ENCODE data around the gene MRPL37.

MRPL37 gene

DNA sequence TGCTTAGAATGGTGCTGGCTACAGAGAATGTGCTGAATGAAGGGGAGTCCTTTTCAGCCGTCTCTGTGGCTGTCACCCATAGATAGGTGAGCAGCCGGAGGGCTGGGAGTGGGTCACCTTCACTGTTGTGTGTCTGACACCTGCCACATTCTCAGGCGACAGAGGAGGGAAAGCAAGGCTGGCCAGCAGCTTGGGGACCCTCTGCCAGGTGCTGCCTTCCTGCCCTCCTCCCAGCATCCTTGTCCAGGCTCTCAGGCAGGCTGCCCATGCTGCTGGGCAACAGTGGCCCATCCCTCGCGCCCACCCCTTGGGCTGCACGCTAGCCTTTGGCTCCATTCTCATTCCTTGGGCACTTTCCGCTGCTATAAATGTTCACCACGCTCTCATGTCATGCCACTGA, 22.2 kb upstream of the MRPL37 start:
- Histone ChIP-seq H3K9ac (ENCODE audit: low read length) (no peak overlapping the region), H4K12ac (ENCODE audit: low read depth, low read length) (no peak overlapping the region), H3K4me1 (ENCODE audit: control insufficient read depth in 1 of 2, insufficient read depth in 2 of 2, low read length in 2 of 2) (no peaks in the 10 kb centered on the region), H3K36me3 (ENCODE audit: control insufficient read depth in 1 of 2, insufficient read depth in 2 of 2, low read length in 2 of 2) (no peaks in the 10 kb centered on the region), H3K4me2 (ENCODE audit: low read length) (no peak overlapping the region), H3K9me3 (ENCODE audit: insufficient read depth, low read depth, low read length) (no peaks in the 10 kb centered on the region), H2BK12ac (ENCODE audit: low read length) (no peak overlapping the region), H2BK120ac (ENCODE audit: insufficient read depth, low read length, poor library complexity) (no peak overlapping the region), H2BK5ac (ENCODE audit: low read depth, low read length, poor library complexity) (no peak overlapping the region), H4K8ac (ENCODE audit: low read depth, low read length) (no peak overlapping the region), H3K4ac (ENCODE audit: low read depth, low read length) (no peak overlapping the region), H2AK5ac (ENCODE audit: low read length) (no peak overlapping the region), H3K27me3 (ENCODE audit: insufficient read depth, low read length) (no peaks in the 10 kb centered on the region), H3K79me2 (ENCODE audit: control insufficient read depth, insufficient read depth, low read length, poor library complexity) (no peaks in the 10 kb centered on the region), H3K79me1 (ENCODE audit: low read length) (no peaks in the 10 kb centered on the region), H4K91ac (ENCODE audit: low read depth, low read length) (no peak overlapping the region), H3K23ac (ENCODE audit: low read length) (no peak overlapping the region), H3K18ac (ENCODE audit: low read length) (no peak overlapping the region), H3K27ac (ENCODE audit: low read depth, low read length) (no peak overlapping the region), H2AFZ (ENCODE audit: insufficient read depth, low read length, poor library complexity) (no peak overlapping the region), H3K14ac (ENCODE audit: low read length) (no peak overlapping the region), H3K4me3 (ENCODE audit: low read depth, low read length) (no peak overlapping the region)
- no CpG with 5 or more reads among the region's 8 CpGs for WGBS (ENCODE audit: extremely low coverage, insufficient coverage, insufficient read length)
- no peak for DNase-seq

GRCh38 chr1:54178296-54179070, 21.5 kb upstream of the MRPL37 start:
- Histone ChIP-seq H3K4me3 (ENCODE audit: low read depth, low read length) (no peak overlapping the region), H3K27ac (ENCODE audit: low read depth, low read length) (no peak overlapping the region), H2BK120ac (ENCODE audit: insufficient read depth, low read length, poor library complexity) (no peak overlapping the region), H2AK5ac (ENCODE audit: low read length) (no peak overlapping the region), H3K14ac (ENCODE audit: low read length) (no peak overlapping the region), H3K79me1 (ENCODE audit: low read length) (no peaks in the 10 kb centered on the region), H2AFZ (ENCODE audit: insufficient read depth, low read length, poor library complexity) (no peak overlapping the region), H4K91ac (ENCODE audit: low read depth, low read length) (no peak overlapping the region), H3K4me1 (ENCODE audit: control insufficient read depth in 1 of 2, insufficient read depth in 2 of 2, low read length in 2 of 2) (no peaks in the 10 kb centered on the region), H3K4me2 (ENCODE audit: low read length) (no peak overlapping the region), H3K9me3 (ENCODE audit: insufficient read depth, low read depth, low read length) (no peaks in the 10 kb centered on the region), H3K23ac (ENCODE audit: low read length) (no peak overlapping the region), H4K12ac (ENCODE audit: low read depth, low read length) (no peak overlapping the region), H3K36me3 (ENCODE audit: control insufficient read depth in 1 of 2, insufficient read depth in 2 of 2, low read length in 2 of 2) (no peaks in the 10 kb centered on the region), H3K18ac (ENCODE audit: low read length) (no peak overlapping the region), H2BK5ac (ENCODE audit: low read depth, low read length, poor library complexity) (no peak overlapping the region), H4K8ac (ENCODE audit: low read depth, low read length) (no peak overlapping the region), H3K79me2 (ENCODE audit: control insufficient read depth, insufficient read depth, low read length, poor library complexity) (no peaks in the 10 kb centered on the region), H2BK12ac (ENCODE audit: low read length) (no peak overlapping the region), H3K27me3 (ENCODE audit: insufficient read depth, low read length) (no peaks in the 10 kb centered on the region), H3K4ac (ENCODE audit: low read depth, low read length) (no peak overlapping the region), H3K9ac (ENCODE audit: low read length) (no peak overlapping the region)
- DNase-seq: no peak
- no CpG with 5 or more reads among the region's 9 CpGs for WGBS (ENCODE audit: extremely low coverage, insufficient coverage, insufficient read length)

DNA sequence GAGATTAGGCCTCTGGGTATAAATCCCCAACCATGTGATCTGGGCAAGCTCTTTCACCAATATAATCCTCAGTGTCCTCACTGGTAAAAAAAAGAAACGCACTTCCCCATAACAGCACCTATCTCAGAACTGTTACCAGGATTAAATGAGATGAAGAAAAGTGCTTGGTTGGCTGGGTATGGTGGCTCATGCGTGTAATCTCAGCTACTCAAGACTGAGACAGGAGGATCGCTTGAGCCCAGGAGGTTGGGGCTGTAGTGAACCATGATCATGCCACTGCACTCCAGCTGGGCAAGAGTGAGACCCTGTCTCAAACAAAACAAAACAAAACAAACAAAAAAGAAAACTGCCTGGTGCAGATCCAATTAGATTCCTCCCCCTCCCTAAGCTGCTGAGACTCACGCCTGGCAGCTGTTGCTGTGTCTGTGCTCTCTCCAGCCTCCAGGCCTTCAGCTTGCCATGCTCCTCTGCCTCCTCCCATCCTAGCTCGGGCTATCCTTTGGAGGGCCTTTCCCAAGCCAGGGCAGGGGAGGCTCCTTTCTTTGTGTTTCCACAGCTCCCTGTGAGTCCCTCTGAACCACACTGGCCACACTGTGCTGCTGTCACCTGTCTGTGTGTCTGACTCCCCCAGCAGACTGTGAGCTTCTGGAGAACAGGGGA, 19.1 kb upstream of the MRPL37 start:
- no peaks in the 10 kb centered on the region for H3K36me3 ChIP-seq (ENCODE audit: control insufficient read depth in 1 of 2, insufficient read depth in 2 of 2, low read length in 2 of 2)
- H3K27me3 ChIP-seq (ENCODE audit: insufficient read depth, low read length): no peaks in the 10 kb centered on the region
- H2AK5ac ChIP-seq (ENCODE audit: low read length): no peak overlapping the region
- H3K4me2 ChIP-seq (ENCODE audit: low read length): no peak overlapping the region
- H3K79me1 ChIP-seq (ENCODE audit: low read length): no peaks in the 10 kb centered on the region
- H4K12ac ChIP-seq (ENCODE audit: low read depth, low read length): no peak overlapping the region
- WGBS (ENCODE audit: extremely low coverage, insufficient coverage, insufficient read length): no CpG with 5 or more reads among the region's 5 CpGs
- H3K18ac ChIP-seq (ENCODE audit: low read length): no peak overlapping the region
- no peak overlapping the region for H4K8ac ChIP-seq (ENCODE audit: low read depth, low read length)
- H2BK5ac ChIP-seq (ENCODE audit: low read depth, low read length, poor library complexity): no peak overlapping the region
- no peak overlapping the region for H3K14ac ChIP-seq (ENCODE audit: low read length)
- H3K4me1 ChIP-seq (ENCODE audit: control insufficient read depth in 1 of 2, insufficient read depth in 2 of 2, low read length in 2 of 2): no peaks in the 10 kb centered on the region
- no peak overlapping the region for H2AFZ ChIP-seq (ENCODE audit: insufficient read depth, low read length, poor library complexity)
- H3K27ac ChIP-seq (ENCODE audit: low read depth, low read length): no peak overlapping the region
- no peak for DNase-seq
- H3K9me3 ChIP-seq (ENCODE audit: insufficient read depth, low read depth, low read length): peaks cover 3% of the 10 kb centered on the region
- peak overlapping the region; percentile 34 for H2BK12ac ChIP-seq (ENCODE audit: low read length)
- H3K23ac ChIP-seq (ENCODE audit: low read length): no peak overlapping the region
- H3K9ac ChIP-seq (ENCODE audit: low read length): no peak overlapping the region
- no peaks in the 10 kb centered on the region for H3K79me2 ChIP-seq (ENCODE audit: control insufficient read depth, insufficient read depth, low read length, poor library complexity)
- no peak overlapping the region for H4K91ac ChIP-seq (ENCODE audit: low read depth, low read length)
- no peak overlapping the region for H2BK120ac ChIP-seq (ENCODE audit: insufficient read depth, low read length, poor library complexity)
- H3K4ac ChIP-seq (ENCODE audit: low read depth, low read length): no peak overlapping the region
- no peak overlapping the region for H3K4me3 ChIP-seq (ENCODE audit: low read depth, low read length)

GRCh38 chr1:54186056-54186455, 13.9 kb upstream of the MRPL37 start:
- H2BK12ac ChIP-seq (ENCODE audit: low read length): no peak overlapping the region

More at GRCh38 chr1:54186056-54186455, 13.9 kb upstream of the MRPL37 start:
- H4K91ac ChIP-seq (ENCODE audit: low read depth, low read length): no peak overlapping the region
- no peak overlapping the region for H3K23ac ChIP-seq (ENCODE audit: low read length)
- H3K4me1 ChIP-seq (ENCODE audit: control insufficient read depth in 1 of 2, insufficient read depth in 2 of 2, low read length in 2 of 2): no peaks in the 10 kb centered on the region
- peaks cover 3% of the 10 kb centered on the region for H3K9me3 ChIP-seq (ENCODE audit: insufficient read depth, low read depth, low read length)
- no peak overlapping the region for H3K14ac ChIP-seq (ENCODE audit: low read length)
- H2AFZ ChIP-seq (ENCODE audit: insufficient read depth, low read length, poor library complexity): no peak overlapping the region
- no peaks in the 10 kb centered on the region for H3K79me2 ChIP-seq (ENCODE audit: control insufficient read depth, insufficient read depth, low read length, poor library complexity)
- H3K4me2 ChIP-seq (ENCODE audit: low read length): no peak overlapping the region
- no peak overlapping the region for H4K12ac ChIP-seq (ENCODE audit: low read depth, low read length)
- no peaks in the 10 kb centered on the region for H3K36me3 ChIP-seq (ENCODE audit: control insufficient read depth in 1 of 2, insufficient read depth in 2 of 2, low read length in 2 of 2)
- no peak overlapping the region for H3K9ac ChIP-seq (ENCODE audit: low read length)
- H3K27ac ChIP-seq (ENCODE audit: low read depth, low read length): no peak overlapping the region
- no peak overlapping the region for H2BK5ac ChIP-seq (ENCODE audit: low read depth, low read length, poor library complexity)
- H3K4me3 ChIP-seq (ENCODE audit: low read depth, low read length): no peak overlapping the region
- H3K27me3 ChIP-seq (ENCODE audit: insufficient read depth, low read length): no peaks in the 10 kb centered on the region
- H3K4ac ChIP-seq (ENCODE audit: low read depth, low read length): no peak overlapping the region
- no peak overlapping the region for H4K8ac ChIP-seq (ENCODE audit: low read depth, low read length)
- no peak overlapping the region for H2BK120ac ChIP-seq (ENCODE audit: insufficient read depth, low read length, poor library complexity)
- H2AK5ac ChIP-seq (ENCODE audit: low read length): no peak overlapping the region
- H3K18ac ChIP-seq (ENCODE audit: low read length): no peak overlapping the region
- no peaks in the 10 kb centered on the region for H3K79me1 ChIP-seq (ENCODE audit: low read length)
- DNase-seq: no peak
- no CpG with 5 or more reads among the region's 3 CpGs for WGBS (ENCODE audit: extremely low coverage, insufficient coverage, insufficient read length)

Data from trophoblast cell (in vitro differentiated cells and primary cell).